Stimulated activated CD4-positive, alpha-beta T cell treated with anti-CD3 and anti-CD28 coated beads, Interleukin-2, amount 100 ng/mL, for 24 hours (primary cell): ENCODE data around the gene EIF2B1.

Source experiments
- DNase-seq, 2 donors: peaks; one replicate each; pipeline ENCODE4 v3.0.0-alpha.2; 2020

Gene EIF2B1

DNA sequence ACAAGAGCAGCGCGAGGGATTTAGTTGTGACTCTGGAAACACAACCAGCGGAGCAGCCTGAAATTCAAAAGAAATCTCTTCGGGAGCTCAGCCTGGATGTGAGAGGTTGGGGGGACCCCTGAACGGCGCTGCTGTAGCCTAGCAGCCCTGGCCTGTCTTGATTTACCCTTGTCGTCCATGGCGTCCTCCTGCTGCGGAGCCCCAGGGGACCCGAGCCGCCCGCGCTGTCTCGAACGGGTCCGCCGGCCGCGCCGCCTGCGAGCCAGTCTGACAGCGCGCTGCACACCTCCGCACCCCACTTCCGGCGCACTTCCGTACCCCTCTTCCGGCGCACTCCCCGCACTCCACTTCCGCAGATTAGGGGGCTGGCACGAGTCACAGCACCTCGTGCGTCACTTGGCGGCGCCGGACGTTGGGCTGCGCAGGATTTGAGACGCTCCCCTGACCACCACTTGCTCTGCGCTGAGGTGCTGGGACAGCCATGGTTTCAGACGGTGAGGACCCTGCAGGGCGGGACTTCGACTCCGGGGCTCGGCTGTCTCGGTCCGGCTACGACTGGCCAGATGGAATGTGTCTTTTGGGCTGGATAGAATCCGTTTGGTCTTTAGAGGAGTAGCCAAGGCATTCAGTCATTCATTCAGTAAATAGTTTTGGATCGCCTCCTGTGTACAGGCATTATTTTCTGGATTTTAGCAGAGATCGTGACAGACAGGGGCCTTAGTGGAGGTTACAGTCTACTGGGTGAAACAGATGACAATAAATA, at the start of gene EIF2B1, which contains the start of gene GTF2H3:
EIF2B1 (minus strand) TSS at position 308 of the 763 bp plus-strand sequence; CDS start at position 179, 129 bp downstream.
GTF2H3 (plus strand) TSS at position 451 of the 763 bp plus-strand sequence; CDS start at position 482, 31 bp downstream.
- peak; percentile 97 for DNase-seq

DNA sequence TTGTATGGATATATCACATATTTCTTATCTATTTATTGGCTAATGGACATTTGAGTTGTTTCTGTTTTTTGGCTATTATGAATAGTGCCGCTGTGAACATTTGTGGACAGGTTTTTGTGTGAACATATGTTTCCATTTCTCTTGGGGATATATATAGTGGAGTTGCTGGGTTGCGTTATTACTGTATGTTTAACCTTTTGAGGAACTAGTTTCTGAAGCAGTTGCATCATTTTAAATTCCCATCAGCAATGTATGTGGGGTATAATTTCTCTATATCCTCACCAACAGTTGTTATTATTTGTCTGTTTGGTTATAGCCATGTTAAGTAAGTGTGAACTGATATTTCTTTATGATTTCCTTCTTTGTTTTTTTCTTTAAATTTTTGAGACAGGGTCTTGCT, 48.1 kb upstream of the EIF2B1 start:
- DNase-seq, result no peak

DNA sequence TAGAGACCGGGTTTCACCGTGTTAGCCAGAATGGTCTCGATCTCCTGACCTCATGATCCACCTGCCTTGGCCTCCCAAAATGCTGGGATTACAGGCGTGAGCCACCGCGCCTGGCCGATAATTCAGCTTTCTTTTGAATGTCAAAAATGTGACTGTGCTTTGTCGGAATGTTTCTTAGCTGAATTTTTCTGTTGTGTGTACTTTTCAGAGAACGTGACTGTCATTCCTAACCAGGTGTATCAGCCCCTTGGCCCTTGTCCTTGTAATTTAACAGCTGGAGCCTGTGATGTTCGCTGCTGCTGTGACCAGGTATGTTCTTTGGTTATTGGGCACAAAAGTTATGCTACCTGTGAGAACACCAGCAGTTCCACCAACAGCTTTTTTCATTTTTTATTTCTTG, 45.5 kb upstream of the EIF2B1 start:
- DNase-seq, result no peak

DNA sequence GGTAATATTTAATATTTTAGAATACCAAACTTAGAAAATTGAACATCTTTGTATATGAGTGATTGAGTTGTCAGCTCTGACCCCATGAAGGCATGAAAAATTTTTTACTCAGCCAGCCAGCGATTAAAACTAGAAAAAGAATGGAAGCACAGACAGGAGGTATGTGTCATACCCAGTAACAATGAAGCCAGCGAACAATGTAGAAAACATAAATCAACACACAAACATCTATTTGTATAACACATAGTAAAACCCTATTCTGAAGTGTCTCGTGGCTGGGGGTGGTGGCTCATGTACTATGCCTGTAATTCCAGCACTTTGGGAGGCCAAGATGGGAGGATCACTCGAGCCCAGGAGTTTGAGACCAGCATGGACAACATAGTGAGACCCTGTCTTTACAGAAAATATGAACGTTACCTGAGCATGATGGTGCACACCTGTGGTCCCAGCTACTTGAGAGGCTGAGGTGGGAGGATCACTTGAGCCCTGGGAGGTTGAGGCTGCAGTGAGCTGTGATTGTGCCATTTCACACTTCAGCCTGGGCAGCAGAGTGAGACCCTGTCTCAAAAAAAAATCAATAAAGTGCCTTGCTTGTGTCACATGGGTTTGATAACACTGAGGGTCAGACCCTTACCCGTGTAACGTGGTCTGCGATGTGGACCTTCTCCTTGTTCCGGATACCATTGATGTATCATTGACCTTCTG, 43.3 kb upstream of the EIF2B1 start:
- no peak for DNase-seq

- DNase-seq, result no peak
Observed at GRCh38 chr12:123675436-123675835, 42.0 kb upstream of the EIF2B1 start.

- DNase-seq, result no peak
Observed at GRCh38 chr12:123671876-123672275, 38.4 kb upstream of the EIF2B1 start.

DNA sequence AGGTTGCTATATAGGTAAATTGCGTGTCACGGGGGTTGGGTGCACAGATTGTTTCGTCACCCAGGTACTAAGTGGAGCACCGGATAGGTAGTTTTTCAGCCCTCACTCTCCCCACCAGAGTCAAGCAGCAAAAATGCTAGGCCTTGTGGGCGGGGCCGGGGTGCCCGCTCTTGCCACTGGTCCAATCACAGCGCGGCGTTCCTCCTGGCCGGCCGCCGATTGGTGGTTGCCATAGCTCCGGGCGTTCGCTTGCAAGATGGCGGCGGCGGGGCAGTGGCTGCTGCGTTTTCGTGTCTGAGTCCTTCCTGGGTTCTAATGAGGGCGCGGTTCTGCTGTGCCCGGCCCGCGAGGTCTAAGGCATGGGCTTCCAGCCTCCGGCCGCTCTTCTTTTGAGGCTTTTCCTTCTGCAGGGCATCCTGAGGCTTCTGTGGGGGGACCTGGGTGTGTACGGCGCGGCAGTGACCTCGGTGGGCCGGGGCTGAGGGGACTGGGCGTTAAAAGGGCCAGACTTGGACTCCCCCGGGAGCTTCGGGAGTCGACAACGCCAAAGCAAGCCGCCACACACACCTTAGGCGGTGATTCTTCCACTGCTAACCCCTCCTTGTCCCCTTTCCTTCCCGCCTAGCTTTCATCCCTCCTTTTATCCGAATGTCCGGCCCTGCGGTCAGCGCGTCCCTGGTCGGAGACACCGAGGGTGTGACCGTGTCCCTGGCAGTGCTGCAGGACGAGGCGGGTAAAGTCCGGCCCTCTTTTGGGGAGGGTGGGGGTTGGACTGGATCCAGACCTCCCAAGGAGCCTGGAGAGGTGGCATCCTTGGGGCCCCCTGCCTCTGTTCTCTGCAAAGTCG, 37.6 kb upstream of the EIF2B1 start, which contains the start of gene TCTN2:
TCTN2 (plus strand) TSS at position 232 of the 847 bp plus-strand sequence; CDS start at position 360, 128 bp downstream.
- peak; percentile 95 to 97 for DNase-seq

GRCh38 chr12:123667771-123668170, 34.3 kb upstream of the EIF2B1 start:
- DNase-seq, result no peak

DNA sequence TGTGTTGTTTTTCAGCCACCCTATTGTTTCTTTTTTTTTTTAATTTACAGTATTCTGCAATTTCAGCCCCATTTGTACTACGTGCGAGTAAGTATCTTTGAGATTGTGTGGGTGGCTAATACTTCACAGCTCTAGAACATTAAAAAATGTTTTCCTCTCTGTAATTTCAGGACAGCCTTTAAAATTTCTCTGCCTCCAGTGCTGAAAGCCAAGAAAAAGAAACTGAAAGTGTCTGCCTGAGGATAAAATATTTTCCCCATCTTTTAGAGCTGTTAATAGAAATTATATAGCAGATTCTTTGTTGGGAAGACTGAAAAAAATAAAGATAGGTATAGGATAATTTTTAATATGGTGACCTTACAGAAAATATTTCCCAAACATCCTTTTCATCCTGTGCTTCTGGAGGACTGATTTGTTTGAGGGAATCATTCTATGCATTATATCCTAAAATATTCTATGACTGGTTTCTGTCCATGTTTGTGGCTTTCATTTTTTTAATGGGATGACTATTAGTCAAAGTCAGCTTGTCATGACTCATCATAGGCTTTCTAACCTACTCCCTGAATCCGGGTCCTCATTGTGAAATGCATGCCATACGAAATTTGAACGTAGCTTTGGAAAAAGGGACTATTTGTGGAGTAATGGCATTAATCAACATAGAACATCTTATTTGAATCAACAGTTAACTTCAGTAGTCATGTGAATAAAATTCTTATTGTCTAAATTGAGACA, 26.7 kb upstream of the EIF2B1 start:
- no peak for DNase-seq

GRCh38 chr12:123657211-123657610, 23.7 kb upstream of the EIF2B1 start:
- DNase-seq, result no peak

DNA sequence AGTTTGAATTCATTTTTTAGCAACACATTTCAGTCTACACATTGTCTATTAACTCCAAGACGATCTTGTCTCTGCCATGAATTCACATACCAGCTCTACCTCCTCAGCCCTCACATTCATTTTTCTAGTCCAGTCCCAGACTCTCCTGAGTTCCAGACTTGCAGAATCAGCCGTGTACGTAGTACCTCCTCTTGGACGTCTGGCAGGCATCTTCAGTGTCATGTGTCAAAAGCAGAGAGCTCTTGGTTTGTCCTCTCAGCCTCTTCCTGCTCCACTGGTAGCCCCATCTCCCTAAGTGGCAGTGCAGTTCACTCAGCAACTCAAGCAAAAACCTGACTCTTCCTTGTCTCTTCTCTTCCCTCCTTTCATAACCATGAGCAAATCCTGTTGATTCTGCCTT, 22.9 kb upstream of the EIF2B1 start:
- no peak for DNase-seq

DNA sequence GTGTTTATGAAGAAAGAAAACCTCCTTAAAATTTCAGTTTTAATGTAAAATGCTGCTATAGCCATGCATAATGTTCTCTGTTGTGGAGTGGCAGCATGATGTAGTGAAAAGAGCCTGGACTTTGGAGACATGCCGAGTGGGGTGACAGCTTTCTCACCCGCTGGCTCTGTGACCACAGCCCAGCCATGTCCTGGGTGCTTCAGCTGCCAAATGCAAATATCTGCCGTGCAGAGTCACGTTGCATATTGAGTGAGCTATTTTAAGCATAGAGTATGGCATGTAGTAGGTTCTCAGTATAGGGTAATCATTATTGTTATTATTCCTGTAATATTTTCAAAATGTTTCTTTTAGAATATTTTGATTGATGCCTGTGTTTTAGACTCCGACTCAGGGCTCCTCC, 21.9 kb upstream of the EIF2B1 start:
- no peak for DNase-seq

GRCh38 chr12:123654129-123654701, 20.7 kb upstream of the EIF2B1 start:
- no peak for DNase-seq

DNA sequence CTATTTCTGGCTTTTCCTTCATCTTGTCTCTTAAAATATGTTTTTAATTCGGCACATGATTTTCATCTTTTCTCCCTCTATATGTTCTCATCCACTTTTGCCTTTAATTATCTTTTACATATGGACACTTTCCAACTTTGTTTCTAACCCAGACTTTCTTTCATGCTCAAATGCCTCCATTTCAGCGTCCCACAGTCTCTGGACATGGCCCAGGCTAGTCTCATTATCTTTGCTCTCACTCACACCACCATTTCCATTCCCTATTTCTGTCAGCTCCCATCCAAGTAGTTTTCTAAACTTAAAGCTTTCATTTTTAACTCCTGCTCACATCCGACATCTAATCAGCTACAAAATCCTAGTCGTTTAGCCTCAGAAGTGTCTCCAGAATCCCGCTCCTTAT, 14.9 kb upstream of the EIF2B1 start:
- no peak for DNase-seq

GRCh38 chr12:123645878-123646277, 12.4 kb upstream of the EIF2B1 start:
- DNase-seq, result no peak

GRCh38 chr12:123645380-123645779, 11.9 kb upstream of the EIF2B1 start:
- DNase-seq, result no peak

DNA sequence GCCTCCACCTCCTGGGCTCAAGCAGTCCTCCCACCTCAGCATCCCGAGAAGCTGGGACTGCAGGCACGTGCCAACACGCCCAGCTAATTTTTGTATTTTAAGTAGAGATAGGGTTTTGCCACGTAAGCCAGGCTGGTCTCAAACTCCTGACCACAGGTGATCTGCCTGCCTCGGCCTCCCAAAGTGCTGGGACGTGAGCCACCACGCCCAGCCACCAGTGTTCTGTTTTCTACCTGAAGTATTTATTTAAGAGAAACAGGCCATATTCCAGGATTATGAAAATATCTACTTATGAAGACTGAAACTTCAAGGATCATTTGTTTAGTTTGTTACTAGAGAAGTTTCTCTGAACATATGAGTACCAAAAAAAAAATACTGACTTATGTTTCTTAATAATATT, 10.4 kb upstream of the EIF2B1 start:
- DNase-seq, result no peak

DNA sequence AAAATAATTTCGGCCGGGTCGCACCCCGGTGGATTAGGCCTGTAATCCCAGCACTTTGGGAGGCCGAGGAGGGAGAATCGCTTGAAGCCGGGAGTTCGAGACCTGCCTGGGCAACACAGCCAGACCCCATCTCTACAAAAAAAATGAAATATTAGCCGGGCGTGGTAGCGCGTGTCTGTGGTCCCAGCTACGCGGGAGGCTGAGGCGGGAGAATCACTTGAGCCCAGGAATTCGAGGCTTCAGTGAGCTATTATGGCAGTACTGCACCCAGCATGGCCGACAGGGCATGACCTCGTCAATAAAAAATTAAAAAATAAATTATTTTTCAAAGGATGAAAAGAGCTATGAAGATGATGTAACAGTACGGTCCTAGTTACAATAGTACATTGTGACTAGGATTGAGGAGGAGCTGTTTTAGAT, 666 bp upstream of the EIF2B1 start:
- no peak for DNase-seq

- DNase-seq, result no peak
Observed at GRCh38 chr12:123621619-123622530, 11.6 kb downstream of the EIF2B1 start.

DNA sequence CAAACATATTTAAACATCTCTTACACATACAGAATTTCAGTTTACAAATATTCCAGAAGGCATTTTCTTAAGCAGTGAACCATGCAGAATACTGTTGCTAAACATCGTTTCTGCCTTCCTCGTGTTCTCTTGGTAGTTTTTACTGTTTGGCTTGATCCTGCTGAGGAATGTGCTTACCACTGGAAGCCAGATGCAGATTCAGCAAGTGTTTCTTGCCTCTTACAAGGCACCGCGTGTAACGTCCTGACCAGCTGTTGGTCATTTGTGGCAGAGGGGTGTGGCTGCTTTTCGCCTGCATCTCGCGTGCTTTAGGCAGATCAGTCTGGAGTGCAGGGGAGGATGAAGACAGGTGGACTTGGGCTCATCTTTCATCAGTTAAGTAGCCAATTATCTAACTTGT, 12.4 kb downstream of the EIF2B1 start:
- no peak for DNase-seq

GRCh38 chr12:123617580-123617979, 15.9 kb downstream of the EIF2B1 start:
- DNase-seq, result no peak
